ENCODE results near the gene PTPRG.

DNA sequence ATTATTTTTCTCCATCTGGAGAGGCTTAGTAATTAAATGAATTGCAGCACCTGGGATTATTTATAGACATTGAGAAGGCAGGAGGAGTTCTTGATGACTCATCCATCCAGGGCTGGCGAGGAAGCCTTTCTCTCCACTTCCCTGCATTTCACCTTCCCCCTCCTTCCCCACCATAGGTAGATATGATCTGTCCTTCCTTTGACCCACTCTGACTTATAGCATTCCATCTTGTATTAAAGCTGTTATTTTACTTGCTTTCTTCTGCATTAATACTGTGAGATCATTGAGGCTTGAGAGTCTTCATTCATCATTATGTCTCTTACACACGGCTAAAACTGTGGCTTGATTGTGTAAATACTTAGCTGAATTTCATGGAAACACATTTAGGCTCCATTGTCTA is 523.2 kb downstream of the PTPRG start:
- no peak for TF ChIP-seq EZH2phosphoT487 (IDR thresholded peaks at IDR 0.05; ENCODE audit: unreplicated experiment)
- TF ChIP-seq, protein P1, sequence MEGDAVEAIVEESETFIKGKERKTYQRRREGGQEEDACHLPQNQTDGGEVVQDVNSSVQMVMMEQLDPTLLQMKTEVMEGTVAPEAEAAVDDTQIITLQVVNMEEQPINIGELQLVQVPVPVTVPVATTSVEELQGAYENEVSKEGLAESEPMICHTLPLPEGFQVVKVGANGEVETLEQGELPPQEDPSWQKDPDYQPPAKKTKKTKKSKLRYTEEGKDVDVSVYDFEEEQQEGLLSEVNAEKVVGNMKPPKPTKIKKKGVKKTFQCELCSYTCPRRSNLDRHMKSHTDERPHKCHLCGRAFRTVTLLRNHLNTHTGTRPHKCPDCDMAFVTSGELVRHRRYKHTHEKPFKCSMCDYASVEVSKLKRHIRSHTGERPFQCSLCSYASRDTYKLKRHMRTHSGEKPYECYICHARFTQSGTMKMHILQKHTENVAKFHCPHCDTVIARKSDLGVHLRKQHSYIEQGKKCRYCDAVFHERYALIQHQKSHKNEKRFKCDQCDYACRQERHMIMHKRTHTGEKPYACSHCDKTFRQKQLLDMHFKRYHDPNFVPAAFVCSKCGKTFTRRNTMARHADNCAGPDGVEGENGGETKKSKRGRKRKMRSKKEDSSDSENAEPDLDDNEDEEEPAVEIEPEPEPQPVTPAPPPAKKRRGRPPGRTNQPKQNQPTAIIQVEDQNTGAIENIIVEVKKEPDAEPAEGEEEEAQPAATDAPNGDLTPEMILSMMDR (conservative IDR thresholded peaks at IDR 0.05; ENCODE audit: low read depth in 2 of 2), result no peak
- no peak for TF ChIP-seq EZH2 (IDR thresholded peaks at IDR 0.05; ENCODE audit: low read depth, unreplicated experiment)
- TF ChIP-seq, protein P2, sequence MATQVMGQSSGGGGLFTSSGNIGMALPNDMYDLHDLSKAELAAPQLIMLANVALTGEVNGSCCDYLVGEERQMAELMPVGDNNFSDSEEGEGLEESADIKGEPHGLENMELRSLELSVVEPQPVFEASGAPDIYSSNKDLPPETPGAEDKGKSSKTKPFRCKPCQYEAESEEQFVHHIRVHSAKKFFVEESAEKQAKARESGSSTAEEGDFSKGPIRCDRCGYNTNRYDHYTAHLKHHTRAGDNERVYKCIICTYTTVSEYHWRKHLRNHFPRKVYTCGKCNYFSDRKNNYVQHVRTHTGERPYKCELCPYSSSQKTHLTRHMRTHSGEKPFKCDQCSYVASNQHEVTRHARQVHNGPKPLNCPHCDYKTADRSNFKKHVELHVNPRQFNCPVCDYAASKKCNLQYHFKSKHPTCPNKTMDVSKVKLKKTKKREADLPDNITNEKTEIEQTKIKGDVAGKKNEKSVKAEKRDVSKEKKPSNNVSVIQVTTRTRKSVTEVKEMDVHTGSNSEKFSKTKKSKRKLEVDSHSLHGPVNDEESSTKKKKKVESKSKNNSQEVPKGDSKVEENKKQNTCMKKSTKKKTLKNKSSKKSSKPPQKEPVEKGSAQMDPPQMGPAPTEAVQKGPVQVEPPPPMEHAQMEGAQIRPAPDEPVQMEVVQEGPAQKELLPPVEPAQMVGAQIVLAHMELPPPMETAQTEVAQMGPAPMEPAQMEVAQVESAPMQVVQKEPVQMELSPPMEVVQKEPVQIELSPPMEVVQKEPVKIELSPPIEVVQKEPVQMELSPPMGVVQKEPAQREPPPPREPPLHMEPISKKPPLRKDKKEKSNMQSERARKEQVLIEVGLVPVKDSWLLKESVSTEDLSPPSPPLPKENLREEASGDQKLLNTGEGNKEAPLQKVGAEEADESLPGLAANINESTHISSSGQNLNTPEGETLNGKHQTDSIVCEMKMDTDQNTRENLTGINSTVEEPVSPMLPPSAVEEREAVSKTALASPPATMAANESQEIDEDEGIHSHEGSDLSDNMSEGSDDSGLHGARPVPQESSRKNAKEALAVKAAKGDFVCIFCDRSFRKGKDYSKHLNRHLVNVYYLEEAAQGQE (IDR thresholded peaks at IDR 0.05; ENCODE audit: unreplicated experiment), result no peak
- no peak for TF ChIP-seq POLR2AphosphoS5 (IDR thresholded peaks at IDR 0.05; ENCODE audit: low read depth)
- TF ChIP-seq, protein P3, sequence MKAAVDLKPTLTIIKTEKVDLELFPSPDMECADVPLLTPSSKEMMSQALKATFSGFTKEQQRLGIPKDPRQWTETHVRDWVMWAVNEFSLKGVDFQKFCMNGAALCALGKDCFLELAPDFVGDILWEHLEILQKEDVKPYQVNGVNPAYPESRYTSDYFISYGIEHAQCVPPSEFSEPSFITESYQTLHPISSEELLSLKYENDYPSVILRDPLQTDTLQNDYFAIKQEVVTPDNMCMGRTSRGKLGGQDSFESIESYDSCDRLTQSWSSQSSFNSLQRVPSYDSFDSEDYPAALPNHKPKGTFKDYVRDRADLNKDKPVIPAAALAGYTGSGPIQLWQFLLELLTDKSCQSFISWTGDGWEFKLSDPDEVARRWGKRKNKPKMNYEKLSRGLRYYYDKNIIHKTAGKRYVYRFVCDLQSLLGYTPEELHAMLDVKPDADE (IDR thresholded peaks at IDR 0.05), result no peak
- TF ChIP-seq ZNF331 (CRISPR knock-in tag; IDR thresholded peaks at IDR 0.05; ENCODE audit: low read depth), result no peak
- TF ChIP-seq CREB1 (CRISPR knock-in tag; IDR thresholded peaks at IDR 0.05; ENCODE audit: low read depth), result no peak
- TF ChIP-seq JUNB (IDR thresholded peaks at IDR 0.05; ENCODE audit: unreplicated experiment), result no peak
- TF ChIP-seq ZNF114 (CRISPR knock-in tag; IDR thresholded peaks at IDR 0.05), result no peak
- no peak for TF ChIP-seq NANOG (IDR thresholded peaks at IDR 0.05; ENCODE audit: borderline replicate concordance)
- no peak for TF ChIP-seq ZNF462 (CRISPR knock-in tag; IDR thresholded peaks at IDR 0.05)
- no peak for TF ChIP-seq STAT1 (IDR thresholded peaks at IDR 0.05; ENCODE audit: unreplicated experiment)

All from GM23338 (cell line).